Measurements from ENCODE around the gene CXorf58.
A peak's percentile ranks its signal among the peaks of the same experiment; 100 is the strongest.

Gene CXorf58

GRCh38 chrX:23901805-23902204, 6.0 kb upstream of the CXorf58 start:
- no peak for DNase-seq

- no peak for DNase-seq
Observed at GRCh38 chrX:23902419-23902818, 5.4 kb upstream of the CXorf58 start.

DNA sequence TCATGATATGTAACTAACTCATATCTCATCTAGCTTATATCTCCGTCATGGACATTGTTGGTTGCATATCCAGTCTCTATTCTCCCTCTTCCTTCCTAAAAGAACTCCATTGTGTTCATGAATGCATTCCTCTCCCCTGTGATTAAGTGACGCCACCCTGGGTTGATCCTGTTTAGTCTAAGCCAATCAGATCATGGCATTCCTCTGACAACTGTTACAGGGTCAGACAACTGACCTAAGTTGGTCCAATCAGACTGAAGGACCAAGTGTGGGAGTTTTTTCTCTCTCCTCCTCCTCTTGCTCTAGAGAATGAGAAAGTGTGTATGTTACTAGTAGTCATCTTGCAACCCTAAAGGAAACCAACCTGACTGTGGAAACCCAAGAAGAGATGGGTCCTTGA, 3.7 kb upstream of the CXorf58 start:
- DNase-seq: no peak

DNA sequence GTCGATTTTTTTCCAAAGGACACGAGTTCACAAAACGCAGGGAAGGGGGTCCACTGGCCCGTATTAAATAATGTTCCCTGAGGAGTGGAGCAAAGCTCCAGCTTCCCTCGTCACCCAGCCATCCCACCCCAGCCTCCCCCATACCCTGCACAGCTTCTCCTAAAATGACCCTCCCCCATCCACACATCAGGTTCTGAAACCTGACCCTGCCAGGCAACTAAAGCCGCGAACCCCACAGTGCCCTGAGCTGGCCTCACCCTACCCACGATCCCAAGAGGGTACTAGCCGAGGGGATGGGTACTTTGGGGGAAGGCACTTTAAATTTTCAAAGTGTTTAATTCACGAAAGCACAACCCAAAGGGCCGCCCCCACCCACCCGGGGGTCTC, 702 bp upstream of the CXorf58 start:
- no peak for DNase-seq

DNA sequence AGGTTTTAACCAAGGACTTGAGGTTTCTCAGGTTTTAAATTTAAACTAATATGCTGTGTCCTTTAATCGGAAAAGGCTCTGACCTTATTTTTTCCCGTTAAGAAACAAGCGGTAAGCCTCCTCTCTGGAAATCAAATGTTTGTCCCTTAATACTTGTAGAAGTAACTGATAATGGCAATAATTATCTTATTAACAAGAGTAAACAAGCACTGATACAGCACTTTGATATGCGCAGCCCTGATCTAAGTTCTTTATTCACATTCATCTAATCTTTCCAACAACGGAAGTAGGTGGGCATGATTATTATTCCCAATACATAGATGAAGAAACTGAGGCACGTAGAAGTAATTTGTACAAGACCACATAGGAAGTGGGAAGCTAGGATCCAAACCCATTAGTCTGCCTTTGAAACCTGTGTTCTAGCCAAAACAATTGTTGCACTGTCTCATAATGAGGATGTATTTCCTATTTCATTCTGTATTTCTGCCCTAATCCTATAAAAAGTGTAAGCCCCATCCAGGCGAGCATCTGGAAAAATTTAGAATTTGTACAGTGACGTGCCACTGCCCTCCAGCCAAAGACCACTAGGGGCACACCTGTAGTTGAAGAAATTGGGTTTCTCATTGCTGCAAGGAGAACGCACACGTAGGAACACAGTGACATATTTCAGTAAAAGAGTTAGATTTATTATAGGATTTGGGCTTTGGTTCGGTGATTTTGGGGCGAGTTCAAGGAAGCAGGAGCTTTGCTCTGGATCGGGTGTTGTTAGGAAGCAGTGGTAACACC, 606 bp downstream of the CXorf58 start:
- no peak for DNase-seq

DNA sequence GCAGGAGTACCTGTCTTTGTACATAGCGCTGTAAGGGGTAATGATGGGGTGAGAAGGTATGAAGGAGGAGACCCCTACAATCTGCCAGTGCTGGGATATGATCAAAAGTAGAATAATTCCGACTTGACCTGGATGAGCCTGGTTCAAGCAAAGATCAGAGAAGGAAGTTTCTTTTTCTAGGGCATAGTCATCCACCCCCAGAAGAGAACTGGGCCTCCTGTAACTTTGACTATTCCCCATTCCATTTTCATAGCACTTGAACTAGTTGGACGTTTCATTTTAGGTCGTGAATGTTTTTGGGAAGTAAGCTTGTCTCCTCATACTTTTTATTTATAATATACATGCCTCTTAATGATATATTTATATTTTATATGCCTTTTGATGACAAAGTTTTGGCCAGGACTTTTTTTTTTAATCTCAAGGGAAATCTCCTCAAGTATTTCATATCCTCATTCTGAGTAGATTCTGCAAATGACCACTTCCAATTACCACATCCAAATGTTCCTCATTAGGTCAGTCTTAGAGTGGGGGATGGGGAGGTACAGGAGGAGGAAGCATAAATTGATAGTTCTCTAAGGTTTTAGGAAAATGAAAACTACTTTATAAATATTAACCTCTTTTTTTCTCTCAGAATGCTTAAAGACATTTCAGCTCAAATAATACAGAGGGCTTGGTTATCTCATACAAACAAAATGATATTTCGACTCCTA, 3.5 kb downstream of the CXorf58 start:
- DNase-seq: no peak

DNA sequence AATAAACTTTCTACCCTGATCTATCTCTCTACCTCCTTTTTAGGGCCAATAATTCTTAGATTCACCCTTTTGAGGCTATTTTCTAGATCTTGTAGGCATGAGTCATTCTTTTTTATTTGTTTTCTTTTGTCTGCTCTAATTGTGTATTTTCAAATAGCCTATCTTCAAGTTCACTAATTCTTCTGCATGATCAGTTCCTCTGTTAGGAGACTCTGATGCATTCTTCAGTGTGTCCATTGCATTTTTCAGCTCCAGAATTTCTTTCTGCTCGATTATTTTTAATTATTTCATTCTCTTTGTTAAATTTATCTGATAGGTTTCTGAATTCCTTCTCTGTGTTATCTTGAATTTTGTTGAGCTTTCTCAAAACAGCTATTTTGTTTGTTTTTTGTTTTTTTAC, 11.3 kb downstream of the CXorf58 start:
- no peak for DNase-seq

DNA sequence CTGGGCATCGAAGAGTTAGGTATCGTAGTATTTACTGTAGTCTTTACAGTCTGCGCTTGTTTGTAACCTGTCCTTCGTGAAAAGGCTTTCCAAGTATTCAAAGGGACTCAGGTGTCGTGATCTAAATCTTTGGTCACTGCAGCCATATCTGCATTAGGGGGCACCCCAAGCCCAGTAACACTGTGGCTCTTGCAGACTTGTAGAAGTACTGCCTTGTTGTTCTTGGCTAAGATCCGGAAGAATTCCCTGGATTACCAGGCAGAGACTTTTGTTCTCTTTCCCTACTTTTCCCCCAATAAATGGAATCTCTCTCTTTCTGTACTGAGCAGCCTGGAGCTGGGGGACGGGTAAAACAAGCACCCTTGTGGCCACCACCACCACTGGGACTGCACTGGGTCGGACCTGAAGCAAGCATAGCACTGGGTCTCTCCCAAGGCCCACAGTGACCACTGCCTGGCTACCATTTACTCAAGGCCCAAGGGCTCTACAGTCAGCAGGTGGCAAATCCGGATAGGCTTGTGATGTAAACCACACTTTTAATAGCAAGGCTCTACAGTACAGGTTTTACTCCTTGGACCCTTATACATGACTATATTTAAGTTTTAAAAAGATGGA, 12.0 kb downstream of the CXorf58 start:
- no peak for DNase-seq

DNA sequence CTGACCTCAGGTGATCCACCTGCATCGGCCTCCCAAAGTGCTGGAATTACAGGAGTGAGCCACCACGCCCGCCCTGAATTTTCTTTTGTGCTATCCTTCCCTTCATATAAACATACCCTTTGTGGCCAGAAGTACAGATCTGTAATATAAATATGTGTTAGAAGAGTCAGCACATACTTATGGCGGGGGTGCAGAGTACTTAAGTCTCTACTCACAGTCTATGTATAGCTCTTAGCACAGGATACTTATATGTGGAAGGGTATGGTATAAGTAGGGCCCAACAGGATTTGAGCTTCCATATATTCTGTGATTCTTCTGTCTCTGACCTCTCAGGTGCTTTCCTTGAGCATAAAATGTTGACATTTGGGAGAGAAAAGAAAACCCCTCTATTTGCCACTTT, 18.2 kb downstream of the CXorf58 start:
- no peak for DNase-seq

DNA sequence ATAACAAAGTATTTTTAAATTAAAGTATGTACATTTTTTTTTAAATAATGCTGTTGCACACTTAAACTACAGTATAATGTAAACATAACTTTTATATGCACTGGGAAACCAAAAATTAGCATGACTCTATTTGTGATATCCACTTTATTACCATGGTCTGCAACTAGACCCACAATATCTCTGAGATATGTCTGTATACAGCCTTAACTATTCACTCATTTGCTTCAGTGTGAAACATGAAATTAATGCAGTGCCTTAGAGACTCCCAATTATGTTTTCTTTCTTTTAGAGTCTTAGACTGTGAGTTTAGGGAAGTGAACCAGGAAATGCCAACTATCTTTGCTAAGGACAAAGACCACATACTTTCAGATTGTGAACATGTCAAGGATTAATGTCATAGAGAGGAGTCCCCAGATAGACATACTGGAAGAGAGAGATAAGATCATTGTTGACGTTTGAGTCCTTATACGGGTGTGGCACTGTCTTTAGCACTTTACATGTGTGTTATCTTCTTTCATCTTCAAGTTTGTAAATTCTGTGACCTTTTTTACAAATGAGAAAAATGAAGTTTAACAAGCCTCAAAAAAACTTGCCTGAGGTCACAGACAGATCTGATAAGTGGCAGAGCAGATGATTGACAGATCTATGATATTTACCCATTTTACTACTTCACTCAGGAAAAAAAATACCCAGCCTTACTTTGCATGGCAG, 23.2 kb downstream of the CXorf58 start:
- DNase-seq: no peak

- DNase-seq: no peak
Observed at GRCh38 chrX:23932046-23932445, 24.2 kb downstream of the CXorf58 start.

DNA sequence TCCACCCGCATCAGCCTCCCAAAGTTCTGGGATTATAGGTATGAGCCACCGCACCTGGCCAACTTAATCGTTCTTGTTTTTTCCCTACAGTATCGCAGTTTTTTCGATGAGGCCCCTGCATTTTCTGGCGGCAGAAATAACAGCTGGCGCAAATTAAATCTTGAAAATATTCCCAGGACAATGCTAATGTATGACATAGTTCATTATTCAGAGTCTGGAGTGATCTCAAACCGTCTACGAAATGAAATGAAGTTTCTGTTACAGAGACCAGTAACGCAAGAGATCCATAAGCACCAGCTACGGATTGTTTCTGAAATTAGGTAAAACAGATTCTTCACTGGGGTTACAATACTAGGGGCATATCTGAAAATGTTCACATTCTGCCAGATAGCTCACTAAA, 27.3 kb downstream of the CXorf58 start:
- no peak for DNase-seq

DNA sequence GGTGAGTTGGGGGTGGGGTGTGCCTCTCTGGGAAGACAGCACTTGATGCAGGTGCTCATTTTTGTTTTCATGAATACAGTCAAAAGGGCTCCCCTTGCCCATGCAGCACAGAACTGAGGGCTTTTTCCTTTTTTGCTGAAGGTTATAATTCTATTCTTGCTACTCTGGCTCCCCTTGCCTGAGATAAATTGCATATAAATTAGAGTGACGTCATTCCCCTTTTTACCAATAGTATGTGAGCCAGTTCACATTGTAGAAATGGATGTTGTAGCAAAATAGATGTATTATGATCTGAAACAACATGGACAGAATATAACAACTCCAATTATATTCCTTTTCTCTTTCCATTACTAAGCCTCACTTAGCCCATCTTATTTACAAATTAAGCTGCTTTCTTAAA, 28.4 kb downstream of the CXorf58 start:
- DNase-seq: no peak

DNA sequence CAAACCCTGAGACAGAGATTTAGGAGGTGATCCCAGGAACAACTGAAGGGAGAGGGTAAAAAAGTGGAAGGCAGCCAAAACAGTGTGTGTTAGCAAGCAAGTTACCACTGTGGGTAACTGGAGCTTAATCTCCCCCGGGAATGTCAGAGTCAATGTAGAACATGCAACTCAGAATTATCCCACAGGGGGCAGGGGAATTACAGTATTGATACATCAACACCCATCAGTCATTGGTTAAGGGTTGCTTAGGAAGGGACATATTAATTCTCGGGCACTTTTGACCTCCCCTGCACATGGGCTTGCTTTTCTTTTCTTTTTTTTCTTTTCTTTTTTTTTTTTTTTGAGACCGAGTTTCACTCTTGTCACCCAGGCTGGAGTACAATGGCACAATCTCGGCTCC, 29.3 kb downstream of the CXorf58 start:
- DNase-seq: no peak

GRCh38 chrX:23938690-23939089, 30.9 kb downstream of the CXorf58 start:
- DNase-seq: no peak

DNA sequence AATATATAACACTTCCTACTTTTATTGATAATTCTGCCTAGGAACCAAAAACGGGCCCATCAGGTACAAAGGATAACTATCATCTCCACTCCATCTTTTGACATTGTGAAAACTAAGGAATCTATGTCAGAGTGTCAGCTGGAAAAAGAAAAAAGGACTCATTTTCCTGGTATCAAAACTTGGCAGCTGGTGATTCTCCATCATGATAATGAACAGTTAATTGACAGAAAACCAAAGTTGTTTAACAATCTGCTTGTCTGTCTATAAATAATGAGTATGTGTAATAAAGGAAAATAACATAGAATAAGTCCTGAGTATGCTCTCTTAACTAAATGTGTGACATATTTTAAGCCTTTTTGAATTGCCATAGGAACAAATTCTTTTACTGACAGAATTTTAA, 31.4 kb downstream of the CXorf58 start:
- no peak for DNase-seq

- no peak for DNase-seq
Observed at GRCh38 chrX:23944234-23944633, 36.4 kb downstream of the CXorf58 start.

DNA sequence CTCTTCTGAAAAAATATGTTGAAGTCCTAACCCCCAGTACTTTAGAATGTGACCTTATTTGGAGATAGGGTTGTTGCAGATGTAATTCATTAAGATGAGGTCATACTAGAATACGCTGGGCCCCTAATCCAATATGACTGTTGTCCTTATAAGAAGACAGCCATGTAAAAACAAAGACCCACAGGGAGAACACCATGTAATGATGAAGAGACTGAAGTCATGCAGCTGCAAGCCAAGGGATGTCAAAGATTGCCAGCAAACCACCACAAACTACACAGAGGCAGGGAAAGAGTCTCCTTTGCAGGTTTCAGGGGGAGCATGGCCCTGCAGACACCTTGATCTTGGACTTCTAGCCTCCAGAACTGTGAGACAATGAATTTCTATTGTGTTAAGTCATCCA, 37.4 kb downstream of the CXorf58 start:
- DNase-seq: no peak

DNA sequence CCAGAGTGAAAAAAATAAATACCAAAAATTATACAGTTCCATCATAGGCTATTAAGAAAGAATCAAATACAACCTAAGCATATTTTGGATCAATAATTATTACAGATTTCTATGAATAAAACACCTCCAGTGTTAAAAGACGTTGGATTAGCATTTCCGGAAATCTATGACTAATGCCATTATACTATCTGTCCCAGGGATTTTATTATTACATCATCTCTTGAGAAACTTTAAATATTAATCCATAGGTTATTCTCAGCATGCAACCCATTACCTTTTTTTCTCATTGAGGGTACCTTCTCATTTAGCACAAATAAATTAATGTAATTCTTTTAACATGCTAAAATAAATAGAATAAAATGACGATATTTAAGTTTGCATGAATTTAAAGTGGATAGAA, 44.6 kb downstream of the CXorf58 start:
- DNase-seq: no peak

GRCh38 chrX:23952984-23953907, 45.4 kb downstream of the CXorf58 start:
- peak; percentile 33 for DNase-seq

- DNase-seq: no peak
Observed at GRCh38 chrX:23953908-23954269, 46.1 kb downstream of the CXorf58 start.

DNA sequence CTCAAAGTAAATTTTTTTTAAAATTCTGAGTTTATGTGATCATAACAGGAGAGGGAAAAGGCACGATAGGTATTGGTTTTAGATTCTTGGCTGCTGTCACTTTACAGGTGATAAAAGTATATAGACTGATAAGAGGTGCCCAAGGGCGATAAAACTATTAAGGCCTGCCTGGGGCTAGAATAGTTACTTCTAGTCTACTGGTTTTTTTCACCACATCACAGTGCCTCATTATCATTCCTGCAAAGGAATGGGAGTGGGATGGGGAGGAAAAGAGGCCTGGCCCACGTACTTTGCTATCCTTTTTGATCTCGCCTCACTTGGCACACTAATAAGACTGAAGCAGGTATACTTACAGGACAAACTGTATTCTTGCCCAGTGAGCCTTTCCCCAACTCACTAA, 46.6 kb downstream of the CXorf58 start:
- no peak for DNase-seq

DNA sequence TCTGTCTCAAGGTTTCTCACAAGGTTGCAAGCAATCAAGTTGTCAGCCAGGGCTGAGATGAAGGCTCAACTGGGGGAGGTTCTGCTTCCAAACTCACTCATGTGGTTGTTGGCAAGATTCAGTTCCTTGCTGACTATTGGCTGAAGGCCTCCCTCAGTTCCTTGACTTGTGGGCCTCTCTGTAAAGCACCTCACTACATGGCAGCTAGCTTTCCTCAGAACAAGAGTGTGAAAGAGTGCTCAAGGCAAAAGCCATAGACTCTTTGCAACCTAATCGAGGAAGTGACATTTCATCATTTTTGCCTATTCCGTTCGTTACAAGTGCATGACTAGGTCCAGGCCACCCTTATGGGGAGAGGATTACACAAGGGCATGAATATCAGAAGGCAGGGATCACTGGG, 52.0 kb downstream of the CXorf58 start:
- no peak for DNase-seq

All from activated effector memory CD4-positive, alpha-beta T cell treated with Interleukin-2 at 50 U/mL for 16 hours (primary cell).